Tibial nerve (tissue), 3 donors: Measurements from ENCODE around the gene CACNA1I.

Experiments
- CTCF ChIP-seq, 5 experiments: fragments of 200-600 bp in 3 of 5; fragments of 450-650 bp in 2 of 5; sonication (generic) in 3 of 5; IDR thresholded peaks; one replicate each; pipeline ENCODE4 v1.5.1; 2016 to 2019; ENCODE audit warnings: antibody characterized with exemption in 5 of 5, mild to moderate bottlenecking in 3 of 5, moderate library complexity in 2 of 5
- POLR2A ChIP-seq, 2 donors: fragments of 450-650 bp; IDR thresholded peaks; one replicate each; pipeline ENCODE4 v1.6.1; 2017; ENCODE audit warnings: antibody characterized with exemption in 2 of 2, mild to moderate bottlenecking in 2 of 2, moderate library complexity in 2 of 2

- TF ChIP-seq CTCF (IDR thresholded peaks at IDR 0.05) = no peak
- TF ChIP-seq POLR2A (IDR thresholded peaks at IDR 0.05) = no peak
These were observed 24.9 kb upstream of the CACNA1I start for GRCh38 chr22:39545386-39546365.
